Purkinje cell (primary cell): ENCODE measurements around the gene ZNF226. TPM values are rescaled to one million over a fixed set of nuclear protein-coding genes. Genes with fewer than 3 reads are reported as not detected.

ENCODE experiments used
- polyA plus RNA-seq: library from polyadenylated mRNA; unstranded; fragments of >200 nt; fragmentation: Nextera tagmentation; gene quantifications from 2 replicates; pipeline ENCODE4 v1.2.1, GENCODE V29; 2014

Gene ZNF226
- polyA plus RNA-seq: 389 and 436 TPM in 2 replicates

GRCh38 chr19:44164673-44165512 is at the start of gene ZNF226:
Gene ZNF226 (plus strand): TSS chr19:44165100. CDS start chr19:44170081, 4,981 bp downstream.

DNA sequence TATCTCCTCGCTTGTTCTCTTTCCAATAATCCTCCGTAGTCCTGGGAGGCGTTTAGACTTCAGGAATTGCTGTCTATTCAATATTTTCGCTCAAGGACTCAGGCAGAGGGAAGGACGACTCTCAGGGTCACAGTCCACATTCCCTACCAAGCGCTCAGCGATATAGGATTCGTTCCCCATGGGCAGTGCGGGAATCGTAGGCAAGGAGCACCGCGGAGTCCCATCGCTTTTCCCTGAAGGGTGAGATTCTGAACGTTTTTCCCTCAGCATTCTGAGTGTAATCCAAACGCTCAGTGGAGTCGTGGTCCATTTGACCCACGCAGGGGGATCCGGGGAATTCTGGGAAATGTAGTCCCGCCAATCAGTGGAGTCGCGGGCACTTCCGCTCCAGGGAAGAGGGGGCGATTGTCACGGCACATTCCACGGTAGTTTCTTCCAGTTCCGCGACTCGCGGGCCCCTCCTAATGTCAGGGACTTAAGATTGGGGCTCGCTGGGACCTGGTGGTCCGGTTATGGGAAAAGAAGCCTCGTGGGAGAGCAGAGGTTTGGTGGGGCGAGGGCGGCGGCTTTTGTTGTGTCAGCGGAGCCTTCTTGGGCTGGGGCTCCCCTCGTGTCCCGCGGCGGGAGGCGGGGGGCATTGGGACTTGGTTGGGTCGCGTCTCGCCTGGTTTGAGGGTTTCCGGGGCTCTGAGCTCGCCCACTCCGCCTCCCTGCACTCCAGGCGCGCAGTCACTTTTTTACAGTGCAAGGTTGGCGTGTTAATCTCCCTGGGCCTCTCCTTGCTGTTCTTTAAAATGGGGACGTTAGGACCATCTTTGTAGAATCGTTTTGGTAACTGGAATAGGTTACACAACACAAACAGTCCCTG is 23.5 kb upstream of the ZNF226 start, which contains the start of gene ZNF234:
Gene ZNF234, plus strand, starts transcription at position 364 of the 868 bp plus-strand sequence. CDS start 3,079 bp downstream, outside the sequence.

GRCh38 chr19:44212250-44212865 is 47.5 kb downstream of the ZNF226 start, which contains the start of gene ZNF227:
Gene ZNF227 (plus strand): TSS chr19:44212532. CDS start chr19:44217793, 5,261 bp downstream.

Other genes starting within 250 kb of the ZNF226 start
- 2.8 and 3.4 TPM in 2 replicates for gene ZNF45, start 229.8 kb upstream of the ZNF226 start, polyA plus RNA-seq
- gene ZNF221, start 213.9 kb upstream of the ZNF226 start, polyA plus RNA-seq: 4.2 TPM in 1 of 2 replicates, not detected in the other
- gene ZNF155, start 180.9 kb upstream of the ZNF226 start, polyA plus RNA-seq: 1.3 and 3.4 TPM in 2 replicates
- gene ZNF230, start 162.1 kb upstream of the ZNF226 start, polyA plus RNA-seq: 3.3 and 4.5 TPM in 2 replicates
- 5.5 and 7.5 TPM in 2 replicates for gene ZNF222, start 139.7 kb upstream of the ZNF226 start, polyA plus RNA-seq
- 9.5 and 11.2 TPM in 2 replicates for gene ZNF223, start 113.1 kb upstream of the ZNF226 start, polyA plus RNA-seq
- gene ZNF284, start 92.9 kb upstream of the ZNF226 start, polyA plus RNA-seq: 1.2 and 1.7 TPM in 2 replicates
- 6.9 and 12.1 TPM in 2 replicates for gene ZNF224, start 70.7 kb upstream of the ZNF226 start, polyA plus RNA-seq
- 1.1 and 2.7 TPM in 2 replicates for gene ZNF225, start 51.7 kb upstream of the ZNF226 start, polyA plus RNA-seq
- gene ZNF234, start 23.5 kb upstream of the ZNF226 start, polyA plus RNA-seq: 10.9 and 15.5 TPM in 2 replicates
- gene ZNF227, start 47.4 kb downstream of the ZNF226 start, polyA plus RNA-seq: 7.1 and 18.7 TPM in 2 replicates
- gene ZNF233, start 94.8 kb downstream of the ZNF226 start, polyA plus RNA-seq: 5.2 and 9.0 TPM in 2 replicates
- gene ZNF235, start 139.9 kb downstream of the ZNF226 start, polyA plus RNA-seq: 0.28 and 4.7 TPM in 2 replicates
- gene ZNF112, start 191.6 kb downstream of the ZNF226 start, polyA plus RNA-seq: 4.1 and 13.7 TPM in 2 replicates
- 2.3 and 12.3 TPM in 2 replicates for gene ZNF285, start 236.5 kb downstream of the ZNF226 start, polyA plus RNA-seq